Measurements from ENCODE around the gene ZNF582.
"Not testable (repeated sequence)": the region's sequence is repeated elsewhere in the genome, so short reads cannot be mapped to it uniquely, and the experiment has no call there.

The ZNF582 gene

GRCh38 chr19:56348289-56348877, 45.0 kb downstream of the ZNF582 start:
- H3K9ac ChIP-seq (ENCODE audit: low read depth, low read length) = no peak overlapping the region
- no peaks in the 10 kb centered on the region for H3K27me3 ChIP-seq (ENCODE audit: control insufficient read depth, insufficient read depth, low read length)
- H3K9me3 ChIP-seq (replicated peaks; ENCODE audit: low read length) = no peaks in the 10 kb centered on the region
- H3K4me3 ChIP-seq (ENCODE audit: low read length) = no peak overlapping the region
- H3K36me3 ChIP-seq (ENCODE audit: insufficient read depth, low read length) = no peaks in the 10 kb centered on the region
- H3K4me1 ChIP-seq (ENCODE audit: control insufficient read depth, insufficient read depth, low read length) = no peaks in the 10 kb centered on the region
- no peak overlapping the region for H3K4me2 ChIP-seq (ENCODE audit: low read length)

GRCh38 chr19:56347163-56347778, 46.1 kb downstream of the ZNF582 start:
- Histone ChIP-seq H3K4me3 (ENCODE audit: low read length) (no peak overlapping the region), H3K9me3 (replicated peaks; ENCODE audit: low read length) (no peaks in the 10 kb centered on the region), H3K4me1 (ENCODE audit: control insufficient read depth, insufficient read depth, low read length) (no peaks in the 10 kb centered on the region), H3K36me3 (ENCODE audit: insufficient read depth, low read length) (no peaks in the 10 kb centered on the region), H3K27me3 (ENCODE audit: control insufficient read depth, insufficient read depth, low read length) (no peaks in the 10 kb centered on the region), H3K9ac (ENCODE audit: low read depth, low read length) (no peak overlapping the region), H3K4me2 (ENCODE audit: low read length) (no peak overlapping the region)

GRCh38 chr19:56341948-56342347, 51.4 kb downstream of the ZNF582 start:
- Histone ChIP-seq H3K4me1 (ENCODE audit: control insufficient read depth, insufficient read depth, low read length) (no peaks in the 10 kb centered on the region), H3K27me3 (ENCODE audit: control insufficient read depth, insufficient read depth, low read length) (no peaks in the 10 kb centered on the region), H3K9me3 (replicated peaks; ENCODE audit: low read length) (no peaks in the 10 kb centered on the region), H3K4me3 (ENCODE audit: low read length) (no peak overlapping the region), H3K9ac (ENCODE audit: low read depth, low read length) (no peak overlapping the region), H3K4me2 (ENCODE audit: low read length) (no peak overlapping the region), H3K36me3 (ENCODE audit: insufficient read depth, low read length) (no peaks in the 10 kb centered on the region)

DNA sequence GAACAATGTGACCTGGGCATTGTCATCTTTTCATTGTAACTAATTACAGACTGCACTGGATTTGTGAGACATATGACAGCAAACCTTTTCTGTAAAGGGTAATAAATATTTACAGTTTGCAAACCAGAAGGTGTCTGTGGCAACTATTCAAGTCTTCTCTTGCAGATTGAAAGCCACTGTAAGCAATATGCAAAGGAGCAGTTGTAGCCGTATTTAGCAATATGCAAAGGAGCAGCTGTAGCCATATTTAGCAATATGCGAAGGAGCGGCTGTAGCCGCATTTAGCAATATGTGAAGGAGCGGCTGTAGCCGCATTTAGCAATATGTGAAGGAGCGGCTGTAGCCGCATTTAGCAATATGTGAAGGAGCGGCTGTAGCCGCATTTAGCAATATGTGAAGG, 54.3 kb downstream of the ZNF582 start:
- not testable (repeated sequence) for H3K4me3 ChIP-seq (ENCODE audit: low read length); H3K4me2 ChIP-seq (ENCODE audit: low read length); H3K4me1 ChIP-seq (ENCODE audit: control insufficient read depth, insufficient read depth, low read length); H3K27me3 ChIP-seq (ENCODE audit: control insufficient read depth, insufficient read depth, low read length); H3K9ac ChIP-seq (ENCODE audit: low read depth, low read length); H3K36me3 ChIP-seq (ENCODE audit: insufficient read depth, low read length); H3K9me3 ChIP-seq (replicated peaks; ENCODE audit: low read length)

GRCh38 chr19:56337077-56337476, 56.3 kb downstream of the ZNF582 start:
- H3K9me3 ChIP-seq (replicated peaks; ENCODE audit: low read length); H3K4me3 ChIP-seq (ENCODE audit: low read length); H3K27me3 ChIP-seq (ENCODE audit: control insufficient read depth, insufficient read depth, low read length); H3K4me1 ChIP-seq (ENCODE audit: control insufficient read depth, insufficient read depth, low read length); H3K36me3 ChIP-seq (ENCODE audit: insufficient read depth, low read length); H3K4me2 ChIP-seq (ENCODE audit: low read length); H3K9ac ChIP-seq (ENCODE audit: low read depth, low read length): not testable (repeated sequence)

DNA sequence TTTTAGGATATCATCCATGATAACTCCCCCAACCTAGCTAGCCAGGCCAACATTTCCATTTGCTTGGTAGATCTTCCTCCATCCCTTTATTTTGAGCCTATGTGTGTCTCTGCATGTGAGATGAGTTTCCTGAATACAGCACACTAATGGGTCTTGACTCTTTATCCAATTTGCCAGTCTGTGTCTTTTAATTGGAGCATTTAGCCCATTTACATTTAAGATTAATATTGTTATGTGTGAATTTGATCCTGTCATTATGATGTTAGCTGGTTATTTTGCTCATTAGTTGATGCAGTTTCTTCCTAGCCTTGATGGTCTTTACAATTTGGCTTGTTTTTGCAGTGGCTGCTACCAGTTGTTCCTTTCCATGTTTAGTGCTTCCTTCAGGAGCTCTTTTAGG, 58.0 kb downstream of the ZNF582 start:
- not testable (repeated sequence) for H3K9me3 ChIP-seq (replicated peaks; ENCODE audit: low read length); H3K4me3 ChIP-seq (ENCODE audit: low read length); H3K4me1 ChIP-seq (ENCODE audit: control insufficient read depth, insufficient read depth, low read length); H3K36me3 ChIP-seq (ENCODE audit: insufficient read depth, low read length); H3K27me3 ChIP-seq (ENCODE audit: control insufficient read depth, insufficient read depth, low read length); H3K4me2 ChIP-seq (ENCODE audit: low read length); H3K9ac ChIP-seq (ENCODE audit: low read depth, low read length)

DNA sequence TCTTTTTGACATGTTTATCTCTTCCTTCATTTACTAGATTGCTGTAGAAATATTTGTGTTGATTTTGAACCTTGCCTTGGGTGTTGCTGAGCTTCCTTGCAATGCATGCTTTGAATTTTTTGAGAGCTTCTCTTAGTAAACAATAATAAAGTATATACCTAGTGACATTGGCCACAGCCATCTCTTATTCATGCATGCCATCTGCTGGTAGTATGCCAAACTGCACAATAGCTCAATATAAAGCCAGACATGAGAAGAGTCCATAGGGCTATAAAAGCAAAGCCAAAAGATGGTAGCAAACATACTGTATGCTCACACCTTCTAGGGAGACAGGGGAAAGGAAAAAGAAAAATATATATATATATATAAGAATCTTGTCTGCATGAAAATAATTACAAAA, 59.8 kb downstream of the ZNF582 start:
- Histone ChIP-seq H3K9ac (ENCODE audit: low read depth, low read length) (no peak overlapping the region), H3K36me3 (ENCODE audit: insufficient read depth, low read length) (no peaks in the 10 kb centered on the region), H3K4me3 (ENCODE audit: low read length) (no peak overlapping the region), H3K27me3 (ENCODE audit: control insufficient read depth, insufficient read depth, low read length) (peaks cover 4% of the 10 kb centered on the region), H3K9me3 (replicated peaks; ENCODE audit: low read length) (no peaks in the 10 kb centered on the region), H3K4me2 (ENCODE audit: low read length) (no peak overlapping the region), H3K4me1 (ENCODE audit: control insufficient read depth, insufficient read depth, low read length) (no peaks in the 10 kb centered on the region)
